KMS-11 (cell line): ENCODE data around the gene TIPARP.
"Not testable (repeated sequence)": the region's sequence is repeated elsewhere in the genome, so short reads cannot be mapped to it uniquely, and the experiment has no call there.

Experiments
- H2AFZ ChIP-seq: fragments of 200-600 bp; sonication (generic); 2 replicates; pipeline ENCODE4 v1.6.1; 2016; ENCODE audit warnings: antibody characterized with exemption, mixed run types, low read depth
- H3K27ac ChIP-seq: fragments of 200-600 bp; sonication (generic); 2 replicates; pipeline ENCODE4 v1.6.1; 2016; ENCODE audit warnings: mild to moderate bottlenecking, mixed run types
- H3K27me3 ChIP-seq: fragments of 200-600 bp; sonication (generic); 2 replicates; pipeline ENCODE4 v1.6.1; 2017; ENCODE audit warnings: mild to moderate bottlenecking, low read depth, mixed run types, moderate library complexity; ENCODE audit not compliant: insufficient read depth
- H3K36me3 ChIP-seq: fragments of 200-600 bp; sonication (generic); 2 replicates; pipeline ENCODE4 v1.6.1; 2017; ENCODE audit warnings: mild to moderate bottlenecking, mixed run types; ENCODE audit not compliant: insufficient read depth
- H3K4me1 ChIP-seq: fragments of 200-600 bp; sonication (generic); 2 replicates; pipeline ENCODE4 v1.6.1; 2016; ENCODE audit warnings: mild to moderate bottlenecking, low read depth, mixed run types; ENCODE audit not compliant: poor library complexity, severe bottlenecking
- H3K4me2 ChIP-seq: fragments of 200-600 bp; sonication (generic); 2 replicates; pipeline ENCODE4 v1.7.0; 2016; ENCODE audit warnings: mild to moderate bottlenecking, mixed run types
- H3K4me3 ChIP-seq: fragments of 200-600 bp; sonication (generic); IDR thresholded peaks from 2 replicates; pipeline ENCODE4 v1.6.1; 2017; ENCODE audit warnings: low read depth, low read length, mixed read lengths; ENCODE audit not compliant: insufficient read depth
- H3K79me2 ChIP-seq: fragments of 200-600 bp; sonication (generic); 2 replicates; pipeline ENCODE4 v1.6.1; 2016; ENCODE audit warnings: low read depth, mixed run types; ENCODE audit not compliant: insufficient read depth
- H3K9ac ChIP-seq: fragments of 200-600 bp; sonication (generic); 2 replicates; pipeline ENCODE4 v1.6.1; 2016; ENCODE audit warnings: mild to moderate bottlenecking, mixed run types
- H4K20me1 ChIP-seq: fragments of 200-600 bp; sonication (generic); 2 replicates; pipeline ENCODE4 v1.6.1; 2016; ENCODE audit warnings: mild to moderate bottlenecking, mixed run types; ENCODE audit not compliant: insufficient read depth
- TF ChIP-seq, protein P1 (sequence below): fragments of 200-600 bp; sonication (generic); conservative IDR thresholded peaks from 2 replicates; pipeline ENCODE4 v1.6.1; 2017; ENCODE audit warnings: low read depth, mild to moderate bottlenecking, antibody characterized with exemption, low read length, moderate library complexity, mixed read lengths

TIPARP gene

DNA sequence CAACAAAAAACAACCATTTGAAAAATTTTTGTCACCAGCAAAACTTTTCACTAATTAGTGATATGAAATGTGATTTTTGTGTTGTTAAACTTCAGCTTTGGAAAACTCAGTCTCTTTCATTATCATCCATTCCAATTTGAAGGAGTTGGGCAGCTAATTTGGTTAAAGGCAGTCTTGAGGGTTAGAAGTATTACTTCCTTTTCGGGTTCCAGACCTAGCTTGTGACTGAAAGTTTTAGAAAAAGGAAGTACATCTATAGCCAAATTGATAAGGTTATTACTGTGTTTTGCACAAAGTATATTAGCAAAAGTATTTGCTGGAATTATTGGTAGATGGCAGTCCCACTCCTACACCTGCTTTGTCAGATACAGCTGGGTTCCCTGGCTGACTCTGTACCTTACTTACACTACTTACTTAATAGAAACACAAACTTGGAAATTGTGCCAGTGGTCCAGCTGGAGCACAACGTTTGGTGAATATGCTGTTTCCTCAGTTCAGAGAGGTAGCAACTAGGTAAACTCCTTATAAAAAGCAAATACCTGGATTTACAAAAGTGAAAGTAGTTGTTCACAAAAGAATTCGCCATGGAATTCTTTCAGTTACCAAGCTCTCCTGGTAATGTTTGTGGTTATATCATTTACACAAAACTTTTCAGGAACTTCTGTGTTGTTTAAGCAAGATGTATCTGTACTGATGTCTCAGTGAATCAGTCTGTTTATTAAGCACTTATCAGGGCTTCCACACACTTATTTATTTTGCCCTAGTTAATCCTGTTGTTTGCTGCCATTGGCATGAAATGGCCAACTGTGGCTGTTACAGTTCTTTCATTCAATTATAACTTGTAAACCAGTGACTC, 31.6 kb downstream of the TIPARP start:
- Histone ChIP-seq H3K4me1 (peaks cover 67% of the 10 kb centered on the region), H4K20me1 (peaks cover 7% of the 10 kb centered on the region; the same call in 1 of the 2 replicates), H3K36me3 (peaks cover 29% of the 10 kb centered on the region; the same call in 1 of the 2 replicates), H2AFZ (no peak overlapping the region), H3K79me2 (peaks cover 20% of the 10 kb centered on the region), H3K4me2 (no peak overlapping the region), H3K27ac (no peak overlapping the region), H3K9ac (no peak overlapping the region), H3K27me3 (no peaks in the 10 kb centered on the region), H3K4me3 (no peak overlapping the region)
- TF ChIP-seq, protein P1, sequence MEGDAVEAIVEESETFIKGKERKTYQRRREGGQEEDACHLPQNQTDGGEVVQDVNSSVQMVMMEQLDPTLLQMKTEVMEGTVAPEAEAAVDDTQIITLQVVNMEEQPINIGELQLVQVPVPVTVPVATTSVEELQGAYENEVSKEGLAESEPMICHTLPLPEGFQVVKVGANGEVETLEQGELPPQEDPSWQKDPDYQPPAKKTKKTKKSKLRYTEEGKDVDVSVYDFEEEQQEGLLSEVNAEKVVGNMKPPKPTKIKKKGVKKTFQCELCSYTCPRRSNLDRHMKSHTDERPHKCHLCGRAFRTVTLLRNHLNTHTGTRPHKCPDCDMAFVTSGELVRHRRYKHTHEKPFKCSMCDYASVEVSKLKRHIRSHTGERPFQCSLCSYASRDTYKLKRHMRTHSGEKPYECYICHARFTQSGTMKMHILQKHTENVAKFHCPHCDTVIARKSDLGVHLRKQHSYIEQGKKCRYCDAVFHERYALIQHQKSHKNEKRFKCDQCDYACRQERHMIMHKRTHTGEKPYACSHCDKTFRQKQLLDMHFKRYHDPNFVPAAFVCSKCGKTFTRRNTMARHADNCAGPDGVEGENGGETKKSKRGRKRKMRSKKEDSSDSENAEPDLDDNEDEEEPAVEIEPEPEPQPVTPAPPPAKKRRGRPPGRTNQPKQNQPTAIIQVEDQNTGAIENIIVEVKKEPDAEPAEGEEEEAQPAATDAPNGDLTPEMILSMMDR: no peak

- Histone ChIP-seq H3K27ac (no peak overlapping the region), H3K4me1 (peaks cover 63% of the 10 kb centered on the region), H3K4me3 (no peak overlapping the region), H3K79me2 (peaks cover 13% of the 10 kb centered on the region; the same call in 1 of the 2 replicates), H4K20me1 (peaks cover 7% of the 10 kb centered on the region; the same call in 1 of the 2 replicates), H3K9ac (no peak overlapping the region), H2AFZ (no peak overlapping the region), H3K4me2 (no peak overlapping the region), H3K27me3 (no peaks in the 10 kb centered on the region), H3K36me3 (peaks cover 29% of the 10 kb centered on the region; the same call in 1 of the 2 replicates)
- TF ChIP-seq, protein P1: no peak
Observed at GRCh38 chr3:156707588-156707987, 33.2 kb downstream of the TIPARP start.

GRCh38 chr3:156710429-156710828, 36.0 kb downstream of the TIPARP start:
- Histone ChIP-seq H3K36me3 (peaks cover 17% of the 10 kb centered on the region; the same call in 1 of the 2 replicates), H3K79me2 (peaks cover 6% of the 10 kb centered on the region; the same call in 1 of the 2 replicates), H3K27ac (no peak overlapping the region), H2AFZ (no peak overlapping the region), H3K4me3 (no peak overlapping the region), H4K20me1 (0 out of 2 replicates have a peak, but pooled peaks cover 2% of the 10 kb centered on the region), H3K4me1 (peaks cover 43% of the 10 kb centered on the region), H3K27me3 (no peaks in the 10 kb centered on the region), H3K4me2 (no peak overlapping the region), H3K9ac (no peak overlapping the region)
- TF ChIP-seq, protein P1: no peak

GRCh38 chr3:156711113-156711512, 36.7 kb downstream of the TIPARP start:
- H3K79me2 ChIP-seq: peaks cover 3% of the 10 kb centered on the region; the same call in 1 of the 2 replicates
- TF ChIP-seq, protein P1: no peak
- H3K27ac ChIP-seq: no peak overlapping the region
- no peak overlapping the region for H3K4me3 ChIP-seq
- 0 out of 2 replicates have a peak overlapping the region, but pooled peaks have one; percentile 4 for H3K4me2 ChIP-seq
- no peaks in the 10 kb centered on the region for H3K27me3 ChIP-seq
- H3K36me3 ChIP-seq: peaks cover 14% of the 10 kb centered on the region; the same call in 1 of the 2 replicates
- 0 out of 2 replicates have a peak, but pooled peaks cover under 1% of the 10 kb centered on the region for H4K20me1 ChIP-seq
- H2AFZ ChIP-seq: no peak overlapping the region
- no peak overlapping the region for H3K9ac ChIP-seq
- H3K4me1 ChIP-seq: peaks cover 37% of the 10 kb centered on the region

DNA sequence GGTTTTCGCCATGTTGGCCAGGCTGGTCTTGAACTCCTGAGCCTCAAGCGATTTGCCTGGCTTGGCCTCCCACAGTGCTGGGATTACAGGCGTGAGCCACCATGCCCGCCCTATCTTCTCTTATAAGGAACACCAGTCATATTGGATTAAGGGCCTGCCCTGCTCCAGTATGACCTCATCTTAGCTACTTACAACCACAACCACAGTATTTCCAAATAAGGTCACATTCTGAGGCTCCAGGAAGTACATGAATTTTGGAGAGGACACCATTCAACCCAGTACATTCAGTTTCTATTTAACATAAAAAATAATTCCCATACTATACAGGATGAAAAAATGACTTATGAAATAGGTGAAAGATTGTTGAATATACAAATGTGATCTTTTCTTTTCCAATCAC, 37.6 kb downstream of the TIPARP start:
- H3K79me2 ChIP-seq, H3K27me3 ChIP-seq, H3K4me3 ChIP-seq, H3K4me2 ChIP-seq, H3K27ac ChIP-seq, H3K36me3 ChIP-seq, H2AFZ ChIP-seq, H3K9ac ChIP-seq, H4K20me1 ChIP-seq: not testable (repeated sequence)
- peaks cover 31% of the 10 kb centered on the region for H3K4me1 ChIP-seq
